DMS53 treated with DMSO at 0.1 percent for 48 hours (cell line): ENCODE data around the gene VDAC1.
"Not testable (repeated sequence)": the region's sequence is repeated elsewhere in the genome, so short reads cannot be mapped to it uniquely, and the experiment has no call there.

Experiments
- DNase-seq: peaks from one replicate; lab custom pipeline; 2025; ENCODE audit not compliant: unreplicated experiment; lab: John Stamatoyannopoulos, UW

Gene VDAC1

GRCh38 chr5:133996683-133997252 is 8.0 kb downstream of the VDAC1 start:
- no peak for DNase-seq

GRCh38 chr5:133995883-133996563 is 8.8 kb downstream of the VDAC1 start:
- no peak for DNase-seq

GRCh38 chr5:133995341-133995740 is 9.4 kb downstream of the VDAC1 start:
- no peak for DNase-seq

GRCh38 chr5:133994990-133995333 is 9.8 kb downstream of the VDAC1 start:
- DNase-seq, result no peak

GRCh38 chr5:133994297-133994989 is 10.3 kb downstream of the VDAC1 start:
- DNase-seq, result no peak

GRCh38 chr5:133993185-133993936 is 11.4 kb downstream of the VDAC1 start:
- DNase-seq, result no peak

GRCh38 chr5:133992429-133993155 is 12.2 kb downstream of the VDAC1 start:
- DNase-seq, result no peak

GRCh38 chr5:133991171-133991910 is 13.4 kb downstream of the VDAC1 start:
- no peak for DNase-seq

GRCh38 chr5:133990396-133990795 is 14.4 kb downstream of the VDAC1 start:
- no peak for DNase-seq

- no peak for DNase-seq
Measured at GRCh38 chr5:133985540-133986180, 19.1 kb downstream of the VDAC1 start.

- no peak for DNase-seq
Measured at GRCh38 chr5:133983674-133984073, 21.1 kb downstream of the VDAC1 start.

GRCh38 chr5:133981714-133982113 is 23.1 kb downstream of the VDAC1 start:
- DNase-seq, result no peak

- no peak for DNase-seq
Measured at GRCh38 chr5:133980652-133981051, 24.1 kb downstream of the VDAC1 start.

GRCh38 chr5:133978943-133979342 is 25.8 kb downstream of the VDAC1 start:
- no peak for DNase-seq

GRCh38 chr5:133977858-133978257 is 26.9 kb downstream of the VDAC1 start:
- DNase-seq, result no peak

- no peak for DNase-seq
Measured at GRCh38 chr5:133977161-133977787, 27.5 kb downstream of the VDAC1 start.

GRCh38 chr5:133975546-133975945 is 29.2 kb downstream of the VDAC1 start:
- DNase-seq, result not testable (repeated sequence)

- no peak for DNase-seq
Measured at GRCh38 chr5:133974142-133974541, 30.6 kb downstream of the VDAC1 start.

- no peak for DNase-seq
Measured at GRCh38 chr5:133970325-133970909, 34.4 kb downstream of the VDAC1 start.
